Mucosa of descending colon (tissue), 3 donors: Measurements from ENCODE around the gene CYP2A6. TPM values are rescaled to one million over a fixed set of nuclear protein-coding genes. Genes with fewer than 3 reads are reported as not detected.
"Not testable (repeated sequence)": the region's sequence is repeated elsewhere in the genome, so short reads cannot be mapped to it uniquely, and the experiment has no call there.

Experiments
- ATAC-seq: fragments of 200-7000 bp; cut with Tn5 transposase; one replicate; pipeline ENCODE4 v1.9.1; 2020; ENCODE audit warnings: mild to moderate bottlenecking, moderate library complexity
- DNase-seq, 3 donors: peaks; one replicate each; pipeline ENCODE4 v3.0.0-alpha.2; 2020
- H3K36me3 ChIP-seq: fragments of 200-600 bp; one replicate; pipeline ENCODE4 v1.8.0; 2021; ENCODE audit warnings: low read depth, mild to moderate bottlenecking
- H3K4me1 ChIP-seq: fragments of 200-600 bp; one replicate; pipeline ENCODE4 v1.8.0; 2021; ENCODE audit warnings: low read depth, mild to moderate bottlenecking
- H3K4me3 ChIP-seq: fragments of 200-600 bp; one replicate; pipeline ENCODE4 v1.8.0; 2021; ENCODE audit warnings: mild to moderate bottlenecking
- H3K9me3 ChIP-seq: fragments of 200-600 bp; one replicate; pipeline ENCODE4 v1.8.0; 2021; ENCODE audit warnings: mild to moderate bottlenecking
- CTCF ChIP-seq: fragments of 200-600 bp; IDR thresholded peaks from one replicate; pipeline ENCODE4 v1.8.0; 2022; ENCODE audit warnings: antibody characterized with exemption, mild to moderate bottlenecking
- intact Hi-C, 2 donors: fragments of 100-400 bp; cut with DNase I in 1 of 2; cut with micrococcal nuclease in 1 of 2; formaldehyde crosslinking; loops; one replicate each; pipeline versions ENCODE4 v1.11.0 to v1.11.1; 2022; cut with DNase I, micrococcal nuclease
- total RNA-seq, 3 donors: library from RNA; stranded (reverse); fragmentation: NEBNext Ultra II Directional in 2 of 3; extraction: Animal tissue kit (Norgen Biotek cat#: 25700) in 2 of 3; gene quantifications; one replicate each; pipeline versions ENCODE4 v1.2.1 to v1.2.4, GENCODE V29; 2021 to 2023
- donor health status: DM: no; HTN: no; CAD: no; lungs with moderate emphysema.
- donor health status: DM: no; HTN: no; CAD: no.
- donor health status: DM: no; HTN: yes; CAD: no.

Gene CYP2A6
- total RNA-seq, 3 donors from 2014 or later, result 0.61 TPM; not detected in 2

- not testable (repeated sequence) for H3K4me3 ChIP-seq
These were observed 29.1 kb upstream of the CYP2A6 start for GRCh38 chr19:40879349-40879748.

GRCh38 chr19:40875526-40875951 is 25.3 kb upstream of the CYP2A6 start:
- not testable (repeated sequence) for H3K4me1 ChIP-seq

More at GRCh38 chr19:40879349-40879748, 29.1 kb upstream of the CYP2A6 start:
- ATAC-seq, H3K4me1 ChIP-seq, H3K9me3 ChIP-seq, intact Hi-C loops, DNase-seq, H3K36me3 ChIP-seq: not testable (repeated sequence)

GRCh38 chr19:40874874-40875273 is 24.6 kb upstream of the CYP2A6 start:
- H3K9me3 ChIP-seq, H3K36me3 ChIP-seq, H3K4me3 ChIP-seq, ATAC-seq, H3K4me1 ChIP-seq, DNase-seq, intact Hi-C loops: not testable (repeated sequence)

More at GRCh38 chr19:40875526-40875951, 25.3 kb upstream of the CYP2A6 start:
- intact Hi-C loops, H3K4me3 ChIP-seq, H3K9me3 ChIP-seq, H3K36me3 ChIP-seq: not testable (repeated sequence)
- peak; percentile 97 for ATAC-seq
- peak; percentile 90 to 94 (median 93) for DNase-seq

- H3K9me3 ChIP-seq, H3K4me3 ChIP-seq, intact Hi-C loops, DNase-seq, H3K36me3 ChIP-seq, H3K4me1 ChIP-seq, ATAC-seq: not testable (repeated sequence)
These were observed 23.6 kb upstream of the CYP2A6 start for GRCh38 chr19:40873873-40874272.

- intact Hi-C loops, result no loop called here
- no peak for TF ChIP-seq CTCF
- DNase-seq (no peak), ATAC-seq (no peak)
- Histone ChIP-seq H3K4me1 (no peaks in the 10 kb centered on the region), H3K36me3 (no peaks in the 10 kb centered on the region), H3K9me3 (no peaks in the 10 kb centered on the region), H3K4me3 (no peak overlapping the region)
These were observed 22.0 kb upstream of the CYP2A6 start for GRCh38 chr19:40872209-40872608.

- intact Hi-C loops, result no loop called here
- Histone ChIP-seq H3K4me3 (no peak overlapping the region), H3K9me3 (no peaks in the 10 kb centered on the region), H3K36me3 (no peaks in the 10 kb centered on the region), H3K4me1 (no peaks in the 10 kb centered on the region)
- no peak for DNase-seq
- ATAC-seq, result no peak
- TF ChIP-seq CTCF, result no peak
These were observed 17.5 kb upstream of the CYP2A6 start for GRCh38 chr19:40867701-40868100.

GRCh38 chr19:40864739-40865496 is 14.7 kb upstream of the CYP2A6 start:
- intact Hi-C loops, H3K4me1 ChIP-seq, H3K9me3 ChIP-seq, ATAC-seq, H3K4me3 ChIP-seq, DNase-seq, H3K36me3 ChIP-seq: not testable (repeated sequence)

- DNase-seq (no peak), ATAC-seq (no peak)
- no peaks in the 10 kb centered on the region for H3K36me3 ChIP-seq
- intact Hi-C loops, result no loop called here
- H3K9me3 ChIP-seq, result no peaks in the 10 kb centered on the region
- H3K4me3 ChIP-seq, result no peak overlapping the region
- H3K4me1 ChIP-seq, result no peaks in the 10 kb centered on the region
- TF ChIP-seq CTCF, result no peak
These were observed 12.5 kb upstream of the CYP2A6 start for GRCh38 chr19:40862785-40863184.
